Stimulated activated CD8-positive, alpha-beta memory T cell treated with anti-CD3 and anti-CD28 coated beads, Interleukin-15, amount 100 ng/mL, for 24 hours (primary cell): ENCODE measurements around the gene INVS.
"Not testable (repeated sequence)": the region's sequence is repeated elsewhere in the genome, so short reads cannot be mapped to it uniquely, and the experiment has no call there.

Experiments used
- DNase-seq: peaks from one replicate; pipeline ENCODE4 v3.0.0-alpha.2; 2020; ENCODE audit warnings: low read depth

Gene INVS, protein sequence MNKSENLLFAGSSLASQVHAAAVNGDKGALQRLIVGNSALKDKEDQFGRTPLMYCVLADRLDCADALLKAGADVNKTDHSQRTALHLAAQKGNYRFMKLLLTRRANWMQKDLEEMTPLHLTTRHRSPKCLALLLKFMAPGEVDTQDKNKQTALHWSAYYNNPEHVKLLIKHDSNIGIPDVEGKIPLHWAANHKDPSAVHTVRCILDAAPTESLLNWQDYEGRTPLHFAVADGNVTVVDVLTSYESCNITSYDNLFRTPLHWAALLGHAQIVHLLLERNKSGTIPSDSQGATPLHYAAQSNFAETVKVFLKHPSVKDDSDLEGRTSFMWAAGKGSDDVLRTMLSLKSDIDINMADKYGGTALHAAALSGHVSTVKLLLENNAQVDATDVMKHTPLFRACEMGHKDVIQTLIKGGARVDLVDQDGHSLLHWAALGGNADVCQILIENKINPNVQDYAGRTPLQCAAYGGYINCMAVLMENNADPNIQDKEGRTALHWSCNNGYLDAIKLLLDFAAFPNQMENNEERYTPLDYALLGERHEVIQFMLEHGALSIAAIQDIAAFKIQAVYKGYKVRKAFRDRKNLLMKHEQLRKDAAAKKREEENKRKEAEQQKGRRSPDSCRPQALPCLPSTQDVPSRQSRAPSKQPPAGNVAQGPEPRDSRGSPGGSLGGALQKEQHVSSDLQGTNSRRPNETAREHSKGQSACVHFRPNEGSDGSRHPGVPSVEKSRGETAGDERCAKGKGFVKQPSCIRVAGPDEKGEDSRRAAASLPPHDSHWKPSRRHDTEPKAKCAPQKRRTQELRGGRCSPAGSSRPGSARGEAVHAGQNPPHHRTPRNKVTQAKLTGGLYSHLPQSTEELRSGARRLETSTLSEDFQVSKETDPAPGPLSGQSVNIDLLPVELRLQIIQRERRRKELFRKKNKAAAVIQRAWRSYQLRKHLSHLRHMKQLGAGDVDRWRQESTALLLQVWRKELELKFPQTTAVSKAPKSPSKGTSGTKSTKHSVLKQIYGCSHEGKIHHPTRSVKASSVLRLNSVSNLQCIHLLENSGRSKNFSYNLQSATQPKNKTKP

DNA sequence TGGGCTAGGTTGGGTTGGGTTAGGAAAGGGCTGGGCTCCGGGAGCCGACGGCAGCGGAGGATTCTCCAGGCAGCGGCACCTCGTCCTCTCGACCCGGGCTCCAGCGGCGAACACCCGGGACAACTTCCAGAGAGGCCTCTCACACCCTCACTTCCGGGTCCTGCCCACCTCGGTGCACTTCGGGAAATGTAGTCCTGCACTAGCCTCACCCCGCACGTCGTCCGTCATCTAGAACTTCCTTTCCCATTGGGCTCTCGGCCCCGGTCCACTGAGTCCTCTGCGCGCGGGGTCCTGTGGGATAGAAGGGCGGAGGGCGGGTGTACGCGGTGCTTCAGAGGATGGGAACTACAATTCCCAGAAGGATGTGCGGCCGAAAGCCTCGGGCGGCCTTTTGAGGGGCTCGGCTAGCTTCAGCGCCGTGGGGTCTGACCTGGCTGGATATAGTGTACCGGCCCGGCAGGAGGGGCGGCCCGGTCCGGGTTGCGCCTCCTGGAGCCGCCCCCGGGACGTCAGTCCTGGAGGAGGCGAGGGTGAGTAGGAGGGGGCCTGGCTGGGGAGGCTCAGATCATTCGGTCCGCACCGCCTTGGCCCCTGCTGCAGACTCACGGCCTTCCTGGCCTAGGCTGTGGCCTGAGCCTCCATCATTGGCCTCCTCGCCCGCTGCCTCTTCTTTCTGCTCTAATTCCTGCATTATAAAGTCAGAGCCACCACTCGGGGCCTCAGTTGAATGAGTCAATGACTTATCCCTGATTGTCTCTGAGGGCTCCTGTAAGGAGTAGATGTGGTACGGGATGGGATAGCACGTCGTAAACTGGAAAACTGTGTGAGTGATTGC, at the start of gene INVS, which contains the start of gene ERP44:
INVS (plus strand) TSS at position 357 of the 835 bp plus-strand sequence. CDS start 5,279 bp downstream, outside the sequence.
ERP44 (minus strand) TSS at position 114 of the 835 bp plus-strand sequence. CDS start 160 bp downstream, outside the sequence.
- peak; percentile 84 for DNase-seq

DNA sequence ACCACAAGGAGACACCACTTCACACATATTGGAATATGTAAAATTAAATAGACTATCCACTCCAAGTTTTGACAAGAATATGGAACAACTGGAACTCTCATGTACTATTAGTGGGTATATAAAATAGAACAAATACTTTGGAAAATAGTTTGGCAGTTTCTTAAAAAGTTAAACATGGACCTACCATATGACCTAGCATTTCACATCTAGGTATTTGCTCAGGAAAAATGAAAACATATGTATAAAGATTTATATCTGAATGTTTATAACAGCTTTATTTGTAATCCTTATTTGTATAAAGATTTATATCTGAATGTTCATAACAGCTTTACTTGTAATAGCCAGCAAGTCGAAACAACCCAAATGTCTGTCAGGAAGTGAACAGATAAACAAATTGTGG, 49.5 kb upstream of the INVS start:
- no peak for DNase-seq

DNA sequence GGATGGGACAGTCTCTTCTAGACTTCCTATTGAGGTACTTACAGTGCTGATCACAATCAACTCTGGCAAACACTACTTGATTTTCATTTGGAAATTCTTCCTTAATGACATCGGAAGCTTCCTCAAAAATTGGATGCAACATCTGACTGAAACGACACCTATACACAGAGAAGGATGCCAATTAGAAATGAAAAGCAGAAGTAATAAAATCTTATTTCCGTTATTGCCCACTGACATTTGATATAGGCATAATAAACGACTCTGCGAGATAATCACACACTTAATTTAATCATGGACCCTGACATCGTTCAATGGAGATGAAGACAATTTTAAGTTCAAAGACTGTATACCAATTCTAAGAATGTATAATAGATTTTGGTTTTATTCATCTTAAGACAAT, 46.7 kb upstream of the INVS start:
- DNase-seq, result no peak

DNA sequence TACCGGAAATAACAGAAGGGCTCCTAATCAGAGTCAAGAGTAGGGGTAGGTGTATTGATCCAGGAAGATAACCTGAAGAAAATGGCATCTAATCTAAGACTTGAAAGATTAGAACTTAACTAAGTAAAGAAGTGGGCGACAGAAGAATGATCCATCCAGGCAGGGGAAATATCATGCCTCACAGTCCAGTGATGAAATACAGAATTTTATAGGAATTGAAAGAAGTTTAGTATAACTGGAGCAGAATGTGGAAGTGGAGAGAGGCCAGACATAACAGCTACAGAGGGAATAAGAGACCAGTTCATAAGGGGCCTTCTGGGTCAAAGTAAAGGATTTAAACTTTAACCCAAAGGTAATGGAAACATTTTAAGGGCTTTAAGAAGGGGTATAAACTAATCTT, 42.5 kb upstream of the INVS start:
- no peak for DNase-seq

DNA sequence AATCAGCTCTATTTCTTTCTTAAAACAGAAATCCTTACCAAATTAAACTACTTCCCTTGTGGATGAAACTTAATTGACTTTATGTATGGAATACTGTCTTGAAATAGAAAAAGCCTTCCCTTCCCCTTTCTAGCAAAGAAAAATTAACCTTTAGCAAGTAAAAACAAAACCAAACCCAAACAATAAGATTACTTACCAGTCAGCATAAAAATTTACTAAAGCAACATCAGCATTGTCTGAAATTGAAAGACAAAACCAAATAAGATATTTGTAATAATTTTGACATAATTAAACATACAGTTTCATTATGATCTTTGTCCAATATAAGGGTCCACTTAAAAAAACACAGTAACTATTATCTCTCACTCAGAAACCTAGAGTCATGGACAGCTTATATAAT, 41.4 kb upstream of the INVS start:
- DNase-seq, result no peak

DNA sequence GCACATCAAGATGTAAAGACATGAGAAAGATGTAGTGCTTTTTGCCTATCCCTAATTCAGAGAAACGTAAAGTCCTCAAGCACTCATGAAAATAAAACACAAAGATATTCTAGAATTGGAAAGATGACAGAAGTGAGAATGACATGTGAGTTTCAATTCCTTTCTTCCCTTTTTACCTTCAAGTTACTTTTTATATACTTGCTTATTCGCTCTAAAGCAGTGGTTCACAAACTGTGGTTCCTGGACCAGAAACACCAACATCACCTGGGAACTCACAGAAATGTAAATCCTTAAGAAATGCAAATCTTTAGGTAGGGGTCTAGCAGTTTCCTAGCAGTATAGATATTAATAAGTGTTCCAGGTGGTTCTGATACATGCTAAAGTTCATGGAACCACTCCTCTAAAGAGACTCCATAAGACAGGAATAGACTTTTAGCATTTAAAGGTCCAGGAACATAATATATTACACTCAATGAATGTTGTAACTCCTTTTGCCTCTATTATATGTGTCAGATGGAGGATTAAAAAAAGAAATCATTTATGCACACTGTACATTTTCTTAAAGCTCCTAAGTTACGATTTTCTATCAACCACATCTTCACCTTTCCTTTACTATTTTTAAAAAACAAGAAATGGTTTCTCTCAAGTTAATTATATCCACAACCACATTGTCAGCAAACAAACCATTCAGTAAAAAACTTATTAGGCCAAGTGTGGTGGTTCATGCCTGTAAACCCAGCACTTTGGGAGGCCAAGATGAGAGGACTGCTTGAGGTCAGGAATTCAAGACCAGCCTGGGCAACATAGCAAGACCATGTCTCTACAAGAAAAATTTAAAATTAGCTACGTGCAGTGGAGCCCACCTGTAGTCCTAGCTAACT, 40.1 kb upstream of the INVS start:
- no peak for DNase-seq

DNA sequence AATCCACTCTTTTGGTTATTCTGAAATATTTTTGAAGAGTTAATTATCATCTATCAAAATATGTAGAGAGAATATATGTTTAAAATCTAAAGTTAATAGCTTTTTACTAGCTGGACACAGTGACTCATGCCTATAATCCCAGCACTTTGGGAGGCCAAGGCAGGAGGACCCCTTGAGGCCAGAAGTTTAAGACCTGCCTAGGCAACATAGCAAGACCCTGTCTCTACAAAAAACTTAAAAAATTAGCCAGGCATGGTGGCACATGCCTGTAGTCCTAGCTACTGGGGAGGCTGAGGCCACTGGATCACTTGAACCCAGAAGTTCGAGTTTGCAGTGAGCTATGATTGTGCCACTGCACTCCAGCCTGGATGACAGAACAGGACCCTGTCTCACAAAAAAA, 36.4 kb upstream of the INVS start:
- DNase-seq, result not testable (repeated sequence)

DNA sequence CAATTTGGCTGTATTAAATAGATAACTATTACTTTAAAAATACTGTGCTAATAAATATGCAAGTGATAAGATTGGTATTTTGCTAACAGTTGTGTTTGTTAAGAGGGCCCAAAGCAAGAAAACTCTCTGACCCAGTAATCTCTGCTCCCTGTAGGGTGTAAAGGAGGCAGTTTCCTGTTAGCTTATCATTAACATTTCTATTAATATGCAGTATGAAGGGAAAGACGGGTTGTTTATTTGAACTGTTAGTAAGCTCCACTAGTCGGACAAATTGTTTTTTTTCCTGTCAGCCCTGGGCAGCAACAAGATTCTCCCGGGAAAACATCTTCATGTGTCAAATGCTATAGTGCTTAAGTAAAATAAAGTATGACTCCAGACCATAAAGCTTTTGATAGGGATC, 35.9 kb upstream of the INVS start:
- DNase-seq, result no peak

DNA sequence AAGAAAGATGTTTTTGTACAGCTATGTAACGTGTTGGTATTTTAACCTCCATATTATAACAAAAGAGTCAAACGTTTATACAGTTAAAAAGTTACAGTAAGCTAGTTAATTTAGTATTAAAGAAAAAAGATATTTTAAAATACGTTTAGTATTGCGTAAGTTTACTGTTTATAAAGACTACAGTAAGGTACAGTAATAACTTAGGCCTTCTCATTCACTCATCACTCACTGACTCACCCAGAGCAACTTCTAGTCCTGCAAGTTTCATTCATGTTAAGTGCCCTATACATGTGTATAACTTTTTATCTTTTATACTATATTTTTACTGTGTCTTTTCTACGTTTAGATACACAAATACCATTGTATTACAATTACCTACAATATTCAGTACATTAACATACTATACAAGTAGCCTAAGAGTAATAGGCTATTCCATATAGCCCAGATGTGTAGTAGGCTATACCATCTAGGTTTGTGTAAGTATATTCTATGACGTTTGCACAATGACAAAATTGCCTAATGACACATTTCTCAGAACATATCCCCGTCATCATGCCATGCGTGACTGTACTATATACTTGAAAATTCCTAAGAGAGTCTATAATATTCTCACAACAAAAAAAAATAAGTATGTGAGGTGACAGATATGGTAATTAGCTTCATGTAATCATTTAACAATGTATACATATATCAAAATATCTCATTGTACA, 34.0 kb upstream of the INVS start:
- no peak for DNase-seq

DNA sequence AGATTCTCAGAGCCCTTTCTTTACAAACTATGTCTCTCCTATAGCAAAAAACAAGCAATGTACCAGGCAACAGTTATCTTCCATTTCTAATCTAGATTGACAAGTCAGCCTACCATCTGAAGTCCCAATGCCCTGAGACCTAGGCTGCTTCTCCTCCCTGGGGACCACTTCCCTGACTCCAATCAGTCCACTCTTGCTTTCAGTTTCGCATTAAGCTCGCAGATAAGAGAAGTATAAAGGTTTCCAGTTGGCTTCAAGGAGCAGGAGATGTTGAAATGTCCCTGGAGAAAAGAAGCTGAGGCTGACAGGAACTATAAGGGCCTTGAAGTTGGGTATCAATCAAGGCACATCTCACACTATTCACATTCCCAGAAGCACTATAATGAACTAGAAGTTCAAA, 32.5 kb upstream of the INVS start:
- no peak for DNase-seq

DNA sequence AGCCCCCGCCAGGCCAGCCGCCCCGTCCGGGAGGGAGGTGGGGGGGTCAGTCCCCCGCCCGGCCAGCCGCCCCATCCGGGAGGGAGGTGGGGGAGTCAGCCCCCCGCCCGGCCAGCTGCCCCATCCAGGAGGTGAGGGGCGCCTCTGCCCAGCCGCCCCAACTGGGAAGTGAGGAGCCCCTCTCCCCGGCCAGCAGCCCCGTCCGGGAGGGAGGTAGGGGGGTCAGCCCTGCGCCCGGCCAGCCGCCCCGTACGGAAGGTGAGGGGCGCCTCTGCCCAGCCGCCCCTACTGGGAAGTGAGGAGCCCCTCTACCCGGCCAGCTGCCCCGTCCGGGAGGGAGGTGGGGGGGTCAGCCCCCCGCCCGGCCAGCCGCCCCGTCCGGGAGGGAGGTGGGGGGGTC, 31.1 kb upstream of the INVS start:
- DNase-seq, result not testable (repeated sequence)

DNA sequence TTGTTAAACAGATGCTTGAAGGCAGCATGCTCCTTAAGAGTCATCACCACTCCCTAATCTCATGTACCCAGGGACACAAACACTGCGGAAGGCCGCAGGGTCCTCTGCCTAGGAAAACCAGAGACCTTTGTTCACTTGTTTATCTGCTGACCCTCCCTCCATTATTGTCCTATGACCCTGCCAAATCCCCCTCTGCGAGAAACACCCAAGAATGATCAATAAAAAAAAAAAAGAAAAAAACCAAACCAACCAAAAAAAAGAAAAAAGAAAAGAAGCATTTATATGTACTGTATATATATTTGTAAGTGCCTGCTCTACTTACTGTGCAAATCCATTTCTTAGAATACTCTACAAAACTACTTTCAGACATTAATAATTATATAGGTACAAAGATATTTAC, 30.0 kb upstream of the INVS start:
- DNase-seq, result not testable (repeated sequence)

DNA sequence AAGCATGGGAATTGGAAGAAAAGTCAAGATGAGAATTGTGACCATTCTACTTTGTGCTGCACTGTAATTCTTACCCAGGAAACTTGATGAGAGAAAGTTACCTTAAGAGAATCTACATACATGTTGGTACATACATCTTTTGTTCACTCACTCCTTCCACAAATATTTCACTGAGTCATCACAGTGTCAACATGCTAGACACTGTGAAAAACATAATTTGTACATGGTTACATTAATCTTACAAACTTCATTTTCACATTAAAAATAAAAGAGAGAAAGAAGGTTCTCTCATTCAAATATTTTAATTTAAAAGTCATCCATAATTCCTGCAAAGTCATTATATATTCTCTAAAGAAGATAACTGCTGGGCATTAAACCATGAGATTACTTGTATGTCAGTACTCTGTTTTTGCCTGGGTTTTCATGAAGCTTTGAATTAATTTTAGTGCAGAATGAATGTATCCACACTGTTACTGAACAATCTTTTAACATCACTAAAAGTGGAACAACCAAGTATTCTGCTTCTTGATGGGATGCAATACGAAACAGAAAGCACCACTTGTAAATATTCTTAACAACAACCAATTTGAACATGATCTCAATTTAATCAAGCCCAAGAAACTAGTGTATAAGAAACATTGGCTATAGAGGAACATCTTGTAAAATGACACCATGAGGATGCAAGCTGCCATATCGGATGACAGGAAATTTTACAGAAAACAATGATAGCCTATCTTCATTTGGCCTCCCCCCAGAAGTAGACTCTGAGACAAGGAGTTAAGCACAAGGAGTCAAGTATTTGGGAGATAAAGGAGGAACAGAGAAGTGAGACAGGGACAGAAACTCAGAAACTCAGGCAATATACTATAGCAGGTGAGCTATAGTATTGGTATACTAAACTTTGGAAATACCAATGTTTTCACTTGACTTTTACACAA, 28.7 kb upstream of the INVS start:
- DNase-seq, result no peak

DNA sequence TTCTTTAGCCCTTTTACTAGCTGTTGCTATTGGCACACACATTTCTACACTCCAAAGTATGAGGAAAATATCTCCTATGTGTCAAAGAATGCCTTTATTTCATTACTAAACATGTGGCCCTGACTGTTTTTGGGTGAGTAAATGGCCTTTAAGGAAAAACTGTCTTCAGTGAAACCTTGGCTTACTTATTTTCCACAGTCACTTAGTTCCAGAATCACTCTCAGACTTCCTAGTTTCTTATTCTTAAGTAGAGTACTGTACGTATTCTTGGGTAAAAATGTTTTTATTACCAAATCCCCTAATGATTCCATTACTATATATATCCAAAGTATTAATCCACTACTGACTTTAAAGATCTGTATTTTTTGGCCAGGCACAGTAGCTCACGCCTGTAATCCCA, 27.8 kb upstream of the INVS start:
- DNase-seq, result no peak

DNA sequence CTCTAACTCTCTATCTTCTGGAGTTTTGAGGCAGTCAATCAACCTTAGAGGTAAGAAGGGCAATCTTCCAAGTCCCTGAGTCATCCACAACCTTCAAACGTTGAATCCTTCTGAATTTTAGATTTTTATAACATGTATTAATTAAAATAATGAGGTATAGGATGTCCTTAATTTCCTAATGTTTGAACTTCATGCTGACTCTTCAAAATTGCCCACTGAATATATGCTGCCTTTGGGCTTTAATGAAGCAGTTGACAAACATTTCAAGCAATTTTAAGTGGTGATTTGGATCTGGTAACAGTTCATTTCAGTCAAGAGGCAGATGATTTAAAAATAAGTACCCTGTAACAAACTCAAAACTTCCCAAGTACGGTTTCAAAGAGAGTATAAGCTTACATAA, 26.2 kb upstream of the INVS start:
- no peak for DNase-seq

DNA sequence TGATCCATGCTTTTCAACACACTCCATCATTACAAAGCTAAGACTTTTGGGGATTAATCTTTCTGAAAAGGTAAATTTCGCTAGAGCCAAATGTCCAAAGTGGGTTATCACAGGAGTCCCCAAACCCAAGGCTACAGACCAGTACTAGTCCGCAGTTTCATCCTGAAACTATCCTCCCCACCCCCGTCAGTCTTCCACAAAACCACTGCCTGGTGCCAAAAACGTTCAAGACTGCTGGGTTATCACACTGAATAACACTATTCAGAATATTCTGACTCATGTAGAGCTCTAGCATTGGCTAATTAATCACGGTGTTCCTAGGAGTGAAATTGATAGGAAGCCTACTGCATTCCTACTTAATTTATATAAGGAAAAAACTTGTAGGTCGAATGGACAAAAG, 24.9 kb upstream of the INVS start:
- no peak for DNase-seq

DNA sequence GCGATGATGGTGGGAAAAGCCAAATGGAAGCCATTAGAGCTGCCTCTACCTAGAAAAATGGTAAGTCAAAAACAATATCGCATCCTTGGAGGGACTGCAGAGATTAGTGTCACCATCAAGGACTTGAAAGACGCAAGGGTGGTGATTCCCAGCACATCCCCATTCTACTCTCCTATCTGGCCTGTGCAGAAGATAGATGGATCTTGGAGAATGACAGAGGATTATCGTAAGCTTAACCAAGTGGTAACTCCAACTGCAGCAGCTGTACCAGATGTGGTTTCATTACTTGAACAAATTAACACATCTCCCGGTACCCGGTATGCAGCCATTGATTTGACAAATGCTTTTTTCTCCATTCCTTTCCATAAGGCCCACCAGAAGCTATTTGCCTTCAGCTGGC, 24.1 kb upstream of the INVS start:
- DNase-seq, result no peak

DNA sequence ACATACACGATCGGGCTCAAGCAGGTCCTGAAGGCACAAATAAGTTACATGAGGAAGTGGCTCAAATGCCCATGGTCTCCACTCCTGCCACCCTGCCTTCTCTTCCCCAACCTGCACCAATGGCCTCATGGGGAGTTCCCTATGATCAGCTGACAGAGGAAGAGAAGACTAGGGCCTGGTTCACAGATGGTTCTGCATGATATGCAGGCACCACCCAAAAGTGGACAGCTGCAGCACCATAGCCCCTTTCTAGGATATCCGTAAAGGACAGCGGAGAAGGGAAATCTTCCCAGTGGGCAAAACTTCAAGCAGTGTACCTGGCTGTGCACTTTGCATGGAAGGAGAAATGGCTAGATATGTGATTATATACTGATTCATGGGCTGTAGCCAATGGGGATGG, 22.8 kb upstream of the INVS start:
- DNase-seq, result not testable (repeated sequence)

DNA sequence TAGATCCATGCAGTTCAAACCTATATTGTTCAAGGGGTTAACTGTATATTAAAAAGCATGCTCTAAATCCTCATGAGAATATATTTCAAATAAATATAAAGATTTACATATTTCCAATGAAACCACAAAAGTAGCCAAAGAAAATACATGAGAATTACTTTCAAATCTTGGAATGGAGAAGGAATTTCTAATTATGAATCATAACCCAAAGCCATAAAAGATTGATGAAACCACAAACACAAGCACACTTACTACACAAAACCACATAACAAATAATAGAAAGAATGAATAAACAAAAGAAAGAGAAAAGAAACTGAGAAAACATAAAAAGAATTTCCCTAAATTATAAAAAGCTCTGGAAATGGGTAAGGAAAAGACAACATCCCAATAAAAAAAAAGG, 16.3 kb upstream of the INVS start:
- no peak for DNase-seq
